ENCODE measurements around the gene SBNO1. TPM values are rescaled to one million over a fixed set of nuclear protein-coding genes. Genes with fewer than 3 reads are reported as not detected.

Gene SBNO1
- total RNA-seq, 1 experiment from 2014 or later: 23.3 TPM

- no peak for ATAC-seq
- no peak overlapping the region for H3K9ac ChIP-seq (ENCODE audit: low read length)
- ChIA-PET POLR2A (ENCODE audit: unreplicated experiment) (no interaction called here), CTCF (no interaction called here)
- H3K4me1 ChIP-seq (ENCODE audit: insufficient read depth, low read length): peaks cover 9% of the 10 kb centered on the region
- peaks cover 68% of the 10 kb centered on the region for H3K79me2 ChIP-seq (ENCODE audit: low read length)
- DNase-seq: no peak
- BruUV-seq (replicated peaks): no TSS peak
- peaks cover 5% of the 10 kb centered on the region; the same call in 1 of the 2 replicates for H4K20me1 ChIP-seq (ENCODE audit: low read length)
- H3K4me3 ChIP-seq (ENCODE audit: low read length): no peak overlapping the region
- intact Hi-C loops (cut with micrococcal nuclease): no loop called here
- no peaks in the 10 kb centered on the region for H3K27me3 ChIP-seq (ENCODE audit: low read length)
- no peaks in the 10 kb centered on the region for H3F3A ChIP-seq (ENCODE audit: low read length, unreplicated experiment)
- TF ChIP-seq CTCF (conservative IDR thresholded peaks at IDR 0.05; ENCODE audit: low read depth, low read length) (no peak), EZH2phosphoT487 (IDR thresholded peaks at IDR 0.05; ENCODE audit: borderline replicate concordance, low read length) (no peak), EZH2 (IDR thresholded peaks at IDR 0.05; ENCODE audit: low read length, unreplicated experiment) (no peak)
- H2AFZ ChIP-seq (ENCODE audit: low read length): no peak overlapping the region
- H3K36me3 ChIP-seq (ENCODE audit: low read depth, low read length): peaks cover 53% of the 10 kb centered on the region
- no peak overlapping the region for H3K4me2 ChIP-seq (ENCODE audit: low read length)
- H3K9me2 ChIP-seq (replicated peaks; ENCODE audit: low read length): no peaks in the 10 kb centered on the region
- H3K27ac ChIP-seq (ENCODE audit: low read length): no peak overlapping the region
- H3K9me3 ChIP-seq (ENCODE audit: low read length): no peaks in the 10 kb centered on the region
Measured at GRCh38 chr12:123393747-123394146, 29.1 kb upstream of the SBNO1 start.

- ATAC-seq: no peak
- no peaks in the 10 kb centered on the region for H3F3A ChIP-seq (ENCODE audit: low read length, unreplicated experiment)
- H2AFZ ChIP-seq (ENCODE audit: low read length): no peak overlapping the region
- H3K4me2 ChIP-seq (ENCODE audit: low read length): no peak overlapping the region
- no peaks in the 10 kb centered on the region for H3K9me2 ChIP-seq (replicated peaks; ENCODE audit: low read length)
- intact Hi-C loops (cut with micrococcal nuclease): no loop called here
- no peak overlapping the region for H3K27ac ChIP-seq (ENCODE audit: low read length)
- peaks cover 65% of the 10 kb centered on the region for H3K79me2 ChIP-seq (ENCODE audit: low read length)
- H3K4me3 ChIP-seq (ENCODE audit: low read length): no peak overlapping the region
- no peak for DNase-seq
- H3K27me3 ChIP-seq (ENCODE audit: low read length): no peaks in the 10 kb centered on the region
- no TSS peak for BruUV-seq (replicated peaks)
- peaks cover 40% of the 10 kb centered on the region for H3K36me3 ChIP-seq (ENCODE audit: low read depth, low read length)
- H3K9ac ChIP-seq (ENCODE audit: low read length): no peak overlapping the region
- no peaks in the 10 kb centered on the region for H4K20me1 ChIP-seq (ENCODE audit: low read length)
- POLR2A ChIA-PET (ENCODE audit: unreplicated experiment): no interaction called here
- CTCF ChIA-PET: no interaction called here
- no peak for TF ChIP-seq EZH2 (IDR thresholded peaks at IDR 0.05; ENCODE audit: low read length, unreplicated experiment)
- TF ChIP-seq EZH2phosphoT487 (IDR thresholded peaks at IDR 0.05; ENCODE audit: borderline replicate concordance, low read length): no peak
- no peak for TF ChIP-seq CTCF (conservative IDR thresholded peaks at IDR 0.05; ENCODE audit: low read depth, low read length)
- no peaks in the 10 kb centered on the region for H3K9me3 ChIP-seq (ENCODE audit: low read length)
- peaks cover 18% of the 10 kb centered on the region for H3K4me1 ChIP-seq (ENCODE audit: insufficient read depth, low read length)
Measured at GRCh38 chr12:123391546-123392343, 27.1 kb upstream of the SBNO1 start.
